ENCODE results near the gene THADA.

GRCh38 chr2:43467891-43468290, 127.9 kb downstream of the THADA start:
- TF ChIP-seq ETV6 (CRISPR knock-in tag; IDR thresholded peaks at IDR 0.05) (no peak), ATF3 (CRISPR knock-in tag; conservative IDR thresholded peaks at IDR 0.05) (no peak), CTCF (IDR thresholded peaks at IDR 0.05) (no peak), SMAD3 (CRISPR knock-in tag; IDR thresholded peaks at IDR 0.05; ENCODE audit: borderline replicate concordance) (no peak), USF1 (CRISPR knock-in tag; IDR thresholded peaks at IDR 0.05) (no peak), NR2C2 (CRISPR knock-in tag; IDR thresholded peaks at IDR 0.05) (no peak)
